Breast epithelium (tissue), 4 donors: ENCODE data around the gene ALOX15. TPM values are rescaled to one million over a fixed set of nuclear protein-coding genes. Genes with fewer than 3 reads are reported as not detected.

ENCODE experiments used
- DNase-seq, 2 donors: peaks; one replicate each; pipeline ENCODE4 v3.0.0-alpha.2; 2019; ENCODE audit warnings: low spot score in 2 of 2
- H3K27ac ChIP-seq, 2 donors: fragments of 200-600 bp; sonication (generic) in 1 of 2; one replicate each; pipeline ENCODE4 v1.5.1; 2016 to 2019; ENCODE audit warnings: mild to moderate bottlenecking in 1 of 2
- H3K27me3 ChIP-seq, 2 donors: fragments of 200-600 bp; sonication (generic) in 1 of 2; one replicate each; pipeline versions ENCODE4 v1.5.1 to v1.6.0; 2017 to 2019; ENCODE audit warnings: control low read depth in 1 of 2, mild to moderate bottlenecking in 1 of 2
- H3K36me3 ChIP-seq: fragments of 200-600 bp; one replicate; pipeline ENCODE4 v1.5.1; 2019
- H3K4me1 ChIP-seq, 2 donors: fragments of 200-600 bp; sonication (generic); one replicate each; pipeline ENCODE4 v1.5.1; 2016 to 2019; ENCODE audit warnings: control low read depth in 1 of 2
- H3K4me3 ChIP-seq, 3 donors: fragments of 200-600 bp; sonication (generic); 1 replicate in 2 of 3; 2 replicates in 1 of 3; pipeline ENCODE4 v1.5.1; 2016 to 2019; ENCODE audit warnings: mild to moderate bottlenecking in 3 of 3, moderate library complexity in 2 of 3
- H3K9me3 ChIP-seq, 2 donors: fragments of 200-600 bp; sonication (generic) in 1 of 2; one replicate each; pipeline ENCODE4 v1.5.1; 2016 to 2019; ENCODE audit warnings: control low read depth in 1 of 2
- CTCF ChIP-seq, 3 donors: fragments of 450-650 bp; IDR thresholded peaks; one replicate each; pipeline ENCODE4 v1.5.1; 2016 to 2017; ENCODE audit warnings: antibody characterized with exemption in 3 of 3, mild to moderate bottlenecking in 3 of 3, moderate library complexity in 3 of 3
- POLR2A ChIP-seq: fragments of 450-650 bp; IDR thresholded peaks from one replicate; pipeline ENCODE4 v1.6.1; 2016; ENCODE audit warnings: antibody characterized with exemption, mild to moderate bottlenecking, moderate library complexity
- POLR2AphosphoS5 ChIP-seq, 3 donors: sonication (generic); formaldehyde crosslinking; IDR thresholded peaks; one replicate each; pipeline ENCODE4 v1.6.1; 2017; ENCODE audit warnings: antibody characterized with exemption in 3 of 3
- intact Hi-C: fragments of 100-400 bp; cut with DNase I; formaldehyde crosslinking; loops from one replicate; pipeline ENCODE4 v1.15.1; 2023; ENCODE audit warnings: low total_unique reads
- total RNA-seq, 3 donors: library from RNA; depleted of rRNA; stranded (reverse); fragments of >200 nt; gene quantifications; one replicate each; pipeline ENCODE4 v1.1.0, GENCODE V29; 2016

Gene ALOX15
- total RNA-seq, 3 donors from 2014 or later = 0.98 to 47.9 TPM; not detected in 1

GRCh38 chr17:4587803-4588202 lies 53.7 kb downstream of the ALOX15 start:
- Histone ChIP-seq H3K4me1 (no peaks in the 10 kb centered on the region), H3K27me3 (peaks cover 0 to 18% of the 10 kb centered on the region in 2 donors), H3K27ac (peak overlapping the region in 1 of 2 donors; percentile 55), H3K4me3 (no peak overlapping the region), H3K36me3 (no peaks in the 10 kb centered on the region), H3K9me3 (no peaks in the 10 kb centered on the region)
- TF ChIP-seq CTCF (IDR thresholded peaks at IDR 0.05) (no peak), POLR2AphosphoS5 (IDR thresholded peaks at IDR 0.05) (no peak), POLR2A (no peak)
- DNase-seq = no peak
- intact Hi-C loops = no loop called here

- no peaks in the 10 kb centered on the region for H3K9me3 ChIP-seq
- no peaks in the 10 kb centered on the region for H3K36me3 ChIP-seq
- intact Hi-C loops = no loop called here
- DNase-seq = no peak
- peaks cover 0 to 18% of the 10 kb centered on the region in 2 donors for H3K27me3 ChIP-seq
- H3K4me1 ChIP-seq = no peaks in the 10 kb centered on the region
- H3K27ac ChIP-seq = peak overlapping the region in 1 of 2 donors; percentile 55
- TF ChIP-seq POLR2AphosphoS5 (IDR thresholded peaks at IDR 0.05) = no peak
- no peak for TF ChIP-seq CTCF (IDR thresholded peaks at IDR 0.05)
- TF ChIP-seq POLR2A = no peak
- no peak overlapping the region for H3K4me3 ChIP-seq
Observed at GRCh38 chr17:4587195-4587594, 54.3 kb downstream of the ALOX15 start.

- DNase-seq = no peak
- H3K9me3 ChIP-seq = no peaks in the 10 kb centered on the region
- intact Hi-C loops = no loop called here
- H3K36me3 ChIP-seq = no peaks in the 10 kb centered on the region
- no peak overlapping the region for H3K27ac ChIP-seq
- H3K4me1 ChIP-seq = no peaks in the 10 kb centered on the region
- TF ChIP-seq CTCF (IDR thresholded peaks at IDR 0.05) (no peak), POLR2AphosphoS5 (IDR thresholded peaks at IDR 0.05) (no peak), POLR2A (no peak)
- no peak overlapping the region for H3K4me3 ChIP-seq
- H3K27me3 ChIP-seq = peaks cover 0 to 22% of the 10 kb centered on the region in 2 donors
Observed at GRCh38 chr17:4586043-4586442, 55.4 kb downstream of the ALOX15 start.

- DNase-seq = no peak
- no peaks in the 10 kb centered on the region for H3K9me3 ChIP-seq
- H3K4me3 ChIP-seq = peak overlapping the region in 1 of 3 donors; percentile 78
- TF ChIP-seq POLR2AphosphoS5 (IDR thresholded peaks at IDR 0.05) (no peak), POLR2A (no peak), CTCF (IDR thresholded peaks at IDR 0.05) (no peak)
- H3K27me3 ChIP-seq = peaks cover 0 to 22% of the 10 kb centered on the region in 2 donors
- no peaks in the 10 kb centered on the region for H3K4me1 ChIP-seq
- intact Hi-C loops = no loop called here
- H3K36me3 ChIP-seq = no peaks in the 10 kb centered on the region
- H3K27ac ChIP-seq = no peak overlapping the region
Observed at GRCh38 chr17:4585638-4585994, 55.9 kb downstream of the ALOX15 start.

- intact Hi-C loops = no loop called here
- no peak for TF ChIP-seq POLR2AphosphoS5 (IDR thresholded peaks at IDR 0.05)
- TF ChIP-seq POLR2A = no peak
- no peak for TF ChIP-seq CTCF (IDR thresholded peaks at IDR 0.05)
- H3K4me1 ChIP-seq = no peaks in the 10 kb centered on the region
- peak overlapping the region; percentile 35 to 78 (median 56) for H3K4me3 ChIP-seq
- DNase-seq = no peak
- no peaks in the 10 kb centered on the region for H3K36me3 ChIP-seq
- H3K27me3 ChIP-seq = peaks cover 0 to 22% of the 10 kb centered on the region in 2 donors
- peak overlapping the region in 1 of 2 donors; percentile 54 for H3K27ac ChIP-seq
- H3K9me3 ChIP-seq = no peaks in the 10 kb centered on the region
Observed at GRCh38 chr17:4584917-4585637, 56.4 kb downstream of the ALOX15 start.
